Activated T-cell treated with anti-CD3 and anti-CD28 coated beads for 4 hours (primary cell): ENCODE data around the gene SOX6.
"Not testable (repeated sequence)": the region's sequence is repeated elsewhere in the genome, so short reads cannot be mapped to it uniquely, and the experiment has no call there.

ENCODE experiments used
- DNase-seq: peaks from one replicate; pipeline ENCODE4 v3.0.0-alpha.2; 2020

The SOX6 gene

GRCh38 chr11:16182553-16182952, 173.8 kb downstream of the SOX6 start:
- no peak for DNase-seq

GRCh38 chr11:16180868-16181267, 175.5 kb downstream of the SOX6 start:
- no peak for DNase-seq

- no peak for DNase-seq
Measured at GRCh38 chr11:16179676-16180075, 176.7 kb downstream of the SOX6 start.

GRCh38 chr11:16178273-16178672, 178.1 kb downstream of the SOX6 start:
- DNase-seq = no peak

GRCh38 chr11:16177688-16178087, 178.7 kb downstream of the SOX6 start:
- no peak for DNase-seq

GRCh38 chr11:16173798-16174197, 182.5 kb downstream of the SOX6 start:
- DNase-seq = no peak

- DNase-seq = no peak
Measured at GRCh38 chr11:16171882-16172281, 184.5 kb downstream of the SOX6 start.

GRCh38 chr11:16169956-16170847, 186.1 kb downstream of the SOX6 start:
- DNase-seq = no peak

- DNase-seq = no peak
Measured at GRCh38 chr11:16169541-16169940, 186.8 kb downstream of the SOX6 start.

- DNase-seq = no peak
Measured at GRCh38 chr11:16167706-16168487, 188.4 kb downstream of the SOX6 start.

GRCh38 chr11:16166571-16166970, 189.8 kb downstream of the SOX6 start:
- DNase-seq = no peak

GRCh38 chr11:16160146-16160545, 196.2 kb downstream of the SOX6 start:
- no peak for DNase-seq

GRCh38 chr11:16158426-16158994, 197.8 kb downstream of the SOX6 start:
- no peak for DNase-seq

GRCh38 chr11:16157327-16157726, 199.0 kb downstream of the SOX6 start:
- no peak for DNase-seq

GRCh38 chr11:16155448-16155847, 200.9 kb downstream of the SOX6 start:
- no peak for DNase-seq

GRCh38 chr11:16154715-16155396, 201.5 kb downstream of the SOX6 start:
- no peak for DNase-seq

- DNase-seq = no peak
Measured at GRCh38 chr11:16153951-16154350, 202.4 kb downstream of the SOX6 start.

GRCh38 chr11:16151138-16151537, 205.2 kb downstream of the SOX6 start:
- no peak for DNase-seq

- no peak for DNase-seq
Measured at GRCh38 chr11:16149476-16149875, 206.9 kb downstream of the SOX6 start.

GRCh38 chr11:16148301-16148931, 207.9 kb downstream of the SOX6 start:
- no peak for DNase-seq

GRCh38 chr11:16146980-16147379, 209.4 kb downstream of the SOX6 start:
- DNase-seq = not testable (repeated sequence)

- not testable (repeated sequence) for DNase-seq
Measured at GRCh38 chr11:16141614-16142013, 214.7 kb downstream of the SOX6 start.

GRCh38 chr11:16141162-16141561, 215.2 kb downstream of the SOX6 start:
- not testable (repeated sequence) for DNase-seq
